IMR-90 (cell line): ENCODE results near the gene ZNF773. TPM values are rescaled to one million over a fixed set of nuclear protein-coding genes. Genes with fewer than 3 reads are reported as not detected.
"Not testable (repeated sequence)": the region's sequence is repeated elsewhere in the genome, so short reads cannot be mapped to it uniquely, and the experiment has no call there.

Source experiments
- ATAC-seq: fragments of 200-7000 bp; cut with Tn5 transposase; 2 replicates; pipeline ENCODE4 v1.9.1; 2020; ENCODE audit warnings: low read depth, mild to moderate bottlenecking, moderate library complexity
- BruUV-seq: library from RNA; stranded (reverse); fragments of 400-500 nt; replicated peaks from 2 replicates; lab custom pipeline; 2021; lab: Mats Ljungman, UMichigan
- CTCF ChIA-PET: fragments of 300-600 bp; formaldehyde crosslinking; extraction: SDS; loops from one replicate; lab custom pipeline; 2021; ENCODE audit warnings: antibody characterized with exemption; lab: Yijun Ruan, JAX
- POLR2A ChIA-PET: fragments of 300-600 bp; sonication (Branson Sonifier 250); formaldehyde crosslinking; loops from one replicate; lab custom pipeline; 2022; ENCODE audit warnings: antibody characterized with exemption; ENCODE audit not compliant: unreplicated experiment; lab: Charles Lee
- DNase-seq: peaks from one replicate; pipeline ENCODE4 v3.0.0; 2013
- H2AFZ ChIP-seq: replicated peaks from 2 replicates; pipeline ENCODE3; 2013; ENCODE audit warnings: low read length, mild to moderate bottlenecking; ENCODE audit not compliant: poor library complexity
- H2AK5ac ChIP-seq: 2 replicates; pipeline ENCODE4 v1.6.1; 2013; ENCODE audit warnings: low read depth, low read length, inconsistent platforms
- H2AK9ac ChIP-seq: replicated peaks from 2 replicates; pipeline ENCODE3; 2013; ENCODE audit warnings: mild to moderate bottlenecking, low read depth, low read length, moderate library complexity; ENCODE audit not compliant: poor library complexity
- H2BK120ac ChIP-seq: 2 replicates; pipeline ENCODE4 v1.6.1; 2013; ENCODE audit warnings: low read depth, low read length, inconsistent platforms
- H2BK15ac ChIP-seq: 3 replicates; pipeline ENCODE4 v1.6.1; 2013; ENCODE audit warnings: low read depth, low read length, inconsistent platforms
- H2BK20ac ChIP-seq: 2 replicates; pipeline ENCODE4 v1.6.1; 2013; ENCODE audit warnings: low read depth, mild to moderate bottlenecking, inconsistent platforms, low read length, moderate library complexity
- H2BK5ac ChIP-seq: 2 replicates; pipeline ENCODE4 v1.6.1; 2013; ENCODE audit warnings: mild to moderate bottlenecking, low read depth, low read length, inconsistent platforms; ENCODE audit not compliant: poor library complexity, severe bottlenecking
- H3K14ac ChIP-seq: replicated peaks from 2 replicates; pipeline ENCODE4 v1.6.1; 2013; ENCODE audit warnings: low read depth, low read length, inconsistent platforms
- H3K18ac ChIP-seq: 2 replicates; pipeline ENCODE4 v1.6.1; 2013; ENCODE audit warnings: low read depth, low read length, control low read depth
- H3K23ac ChIP-seq: 2 replicates; pipeline ENCODE4 v1.6.1; 2013; ENCODE audit warnings: low read depth, low read length, inconsistent platforms
- H3K27ac ChIP-seq: 2 replicates; pipeline ENCODE4 v1.5.1; 2013; ENCODE audit warnings: mild to moderate bottlenecking, control low read depth, low read length; ENCODE audit not compliant: insufficient read depth
- H3K27me3 ChIP-seq: 2 replicates; pipeline ENCODE4 v1.6.1; 2013; ENCODE audit warnings: low read length; ENCODE audit not compliant: control insufficient read depth, insufficient read depth
- H3K36me3 ChIP-seq: 2 replicates; pipeline ENCODE4 v1.6.1; 2013; ENCODE audit warnings: low read length, mixed read lengths; ENCODE audit not compliant: control insufficient read depth, insufficient read depth
- H3K4ac ChIP-seq: 2 replicates; pipeline ENCODE4 v1.6.1; 2013; ENCODE audit warnings: low read depth, low read length, inconsistent platforms
- H3K4me1 ChIP-seq: 2 replicates; pipeline ENCODE4 v1.6.1; 2013; ENCODE audit warnings: low read length, mixed read lengths; ENCODE audit not compliant: control insufficient read depth, insufficient read depth
- H3K4me2 ChIP-seq: 2 replicates; pipeline ENCODE4 v1.6.1; 2013; ENCODE audit warnings: low read depth, mild to moderate bottlenecking, control low read depth, low read length, moderate library complexity
- H3K4me3 ChIP-seq: 2 replicates; pipeline ENCODE4 v1.5.1; 2013; ENCODE audit warnings: low read depth, mild to moderate bottlenecking, control low read depth, low read length, moderate library complexity; ENCODE audit not compliant: insufficient read depth
- H3K56ac ChIP-seq: 2 replicates; pipeline ENCODE4 v1.6.1; 2013; ENCODE audit warnings: low read length, inconsistent platforms; ENCODE audit not compliant: insufficient read depth; ENCODE audit errors: extremely low read depth
- H3K79me1 ChIP-seq, 2 experiments: 2 replicates each; pipeline ENCODE4 v1.6.1; 2013; ENCODE audit warnings: low read length in 2 of 2, inconsistent platforms in 1 of 2, low read depth in 1 of 2
- H3K9ac ChIP-seq: 2 replicates; pipeline ENCODE4 v1.6.1; 2013; ENCODE audit warnings: low read depth, low read length, control low read depth
- H3K9me1 ChIP-seq: 2 replicates; pipeline ENCODE4 v1.6.1; 2013; ENCODE audit warnings: low read length, inconsistent platforms; ENCODE audit not compliant: insufficient read depth
- H3K9me3 ChIP-seq: 2 replicates; pipeline ENCODE4 v1.6.1; 2013; ENCODE audit warnings: low read length; ENCODE audit not compliant: control insufficient read depth, insufficient read depth
- H4K20me1 ChIP-seq: 2 replicates; pipeline ENCODE4 v1.6.1; 2013; ENCODE audit warnings: low read length, inconsistent platforms; ENCODE audit not compliant: insufficient read depth
- H4K5ac ChIP-seq: 2 replicates; pipeline ENCODE4 v1.6.1; 2013; ENCODE audit warnings: mild to moderate bottlenecking, low read depth, low read length, control low read depth
- H4K8ac ChIP-seq, 2 experiments: 2 replicates each; pipeline ENCODE4 v1.6.1; 2013; ENCODE audit warnings: low read depth in 2 of 2, low read length in 2 of 2, control low read depth in 1 of 2, inconsistent platforms in 1 of 2
- H4K91ac ChIP-seq: 2 replicates; pipeline ENCODE4 v1.6.1; 2013; ENCODE audit warnings: low read depth, low read length, inconsistent platforms; ENCODE audit not compliant: insufficient read depth
- WGBS, 2 experiments: methylation state at CpG; one replicate each; pipeline versions ENCODE4 v1.1.5 to v1.1.7; 2013; ENCODE audit warnings: missing lambda C conversion rate in 2 of 2; ENCODE audit not compliant: insufficient read length in 1 of 2; ENCODE audit errors: extremely low coverage in 2 of 2; 5-methylcytosine and 5-hydroxymethylcytosine counted together
- dilution Hi-C: fragments of 300-500 bp; cut with HindIII; formaldehyde crosslinking; loops from one replicate; pipeline ENCODE4 v1.14.3; 2018; ENCODE audit warnings: low sequenced_read_pairs; ENCODE audit not compliant: unreplicated experiment
- in situ Hi-C: fragments of 300-500 bp; cut with MboI; formaldehyde crosslinking; loops from 3 replicates; pipeline ENCODE4 v1.14.3; 2019; ENCODE audit warnings: low sequenced_read_pairs, inconsistent platforms, mixed read lengths
- intact Hi-C: fragments of 100-400 bp; cut with micrococcal nuclease; formaldehyde crosslinking; loops from 2 replicates; pipeline ENCODE4 v1.10.0; 2022
- polyA plus RNA-seq, 3 experiments: library from polyadenylated mRNA; depleted of rRNA; stranded (reverse); fragments of >200 nt; gene quantifications; 2 replicates each; pipeline ENCODE4 v1.2.3, GENCODE V29; 2012; ENCODE audit warnings: low replicate concordance in 1 of 3
- total RNA-seq: library from RNA; depleted of rRNA; stranded (reverse); fragments of >200 nt; gene quantifications from 2 replicates; pipeline ENCODE4 v1.2.3, GENCODE V29; 2012

The ZNF773 gene
- total and polyA plus RNA-seq, 2 of the 4 experiments (the other 2 are of a cell fraction): 5.5 to 13.3 TPM

- H2BK120ac ChIP-seq, H4K20me1 ChIP-seq, H3K9me1 ChIP-seq, H2BK5ac ChIP-seq, dilution Hi-C loops, intact Hi-C loops, in situ Hi-C loops, H3K4me1 ChIP-seq, H2BK20ac ChIP-seq, BruUV-seq, H3K27me3 ChIP-seq, POLR2A ChIA-PET, H3K9me3 ChIP-seq, H3K23ac ChIP-seq, CTCF ChIA-PET: not testable (repeated sequence)
- H3K4me3 ChIP-seq: peak within 1 kb of the TSS; percentile 64
- WGBS, 2 experiments: 3% methylated on average over 8 of the region's 69 CpGs; no CpG with 5 or more reads in 1 of the 2 experiments
- peak within 1 kb of the TSS; percentile 88 for H4K5ac ChIP-seq
- H2AFZ ChIP-seq: peak within 1 kb of the TSS; percentile 96
- peak within 1 kb of the TSS; percentile 10; the same call in 1 of the 2 replicates for H3K56ac ChIP-seq
- 0 out of 3 replicates have a peak within 1 kb of the TSS, but pooled peaks have one; percentile 63 for H2BK15ac ChIP-seq
- H3K27ac ChIP-seq: peak within 1 kb of the TSS; percentile 79
- H3K4ac ChIP-seq: peak within 1 kb of the TSS; percentile 29
- DNase-seq (peak; percentile 84), ATAC-seq (peak; percentile 98)
- peaks cover 19% of the 10 kb centered on the region for H3K36me3 ChIP-seq
- H3K14ac ChIP-seq: peak within 1 kb of the TSS; percentile 67; the same call in 1 of the 2 replicates
- H2AK9ac ChIP-seq: peak within 1 kb of the TSS; percentile 89
- peak within 1 kb of the TSS; percentile 70 for H4K91ac ChIP-seq
- H3K79me1 ChIP-seq: peaks cover 12 to 18% of the 10 kb centered on the region in 2 experiments
- H3K9ac ChIP-seq: peak within 1 kb of the TSS; percentile 85
- H4K8ac ChIP-seq: peak within 1 kb of the TSS; percentile 80 to 89; a peak in 3 of 4 replicates
- H3K18ac ChIP-seq: peak within 1 kb of the TSS; percentile 94; the same call in 1 of the 2 replicates
- peak within 1 kb of the TSS; percentile 99 for H3K4me2 ChIP-seq
- peak within 1 kb of the TSS; percentile 11; the same call in 1 of the 2 replicates for H2AK5ac ChIP-seq
Observed at GRCh38 chr19:57487477-57488298, 12.1 kb upstream of the ZNF773 start, which contains the start of gene ZNF419. Gene ZNF419 (plus strand): TSS chr19:57487750. CDS start chr19:57487951, 201 bp downstream.

GRCh38 chr19:57488299-57488644 lies 11.5 kb upstream of the ZNF773 start:
- H4K5ac ChIP-seq: peak overlapping the region; percentile 88
- BruUV-seq, in situ Hi-C loops, H2BK20ac ChIP-seq, H4K20me1 ChIP-seq, POLR2A ChIA-PET, H3K9me3 ChIP-seq, H2BK5ac ChIP-seq, H3K9me1 ChIP-seq, H3K23ac ChIP-seq, H3K4me1 ChIP-seq, intact Hi-C loops, CTCF ChIA-PET, H3K27me3 ChIP-seq, dilution Hi-C loops, H2BK120ac ChIP-seq: not testable (repeated sequence)
- ATAC-seq (peak; percentile 22; the same call in 1 of the 2 replicates), DNase-seq (peak; percentile 29)
- H3K18ac ChIP-seq: peak overlapping the region; percentile 94; the same call in 1 of the 2 replicates
- H3K27ac ChIP-seq: peak overlapping the region; percentile 79; the same call in 1 of the 2 replicates
- H2AK5ac ChIP-seq: peak overlapping the region; percentile 11; the same call in 1 of the 2 replicates
- H3K9ac ChIP-seq: peak overlapping the region; percentile 85
- peak overlapping the region; percentile 29 for H3K4ac ChIP-seq
- WGBS, 2 experiments: no CpG with 5 or more reads among the region's 1 CpG
- H3K79me1 ChIP-seq: peaks cover 12 to 18% of the 10 kb centered on the region in 2 experiments
- peak overlapping the region; percentile 52 for H3K4me3 ChIP-seq
- peak overlapping the region; percentile 80 to 89; a peak in 3 of 4 replicates for H4K8ac ChIP-seq
- peak overlapping the region; percentile 89 for H2AK9ac ChIP-seq
- H2AFZ ChIP-seq: peak overlapping the region; percentile 40
- H3K14ac ChIP-seq: peak overlapping the region; percentile 67; the same call in 1 of the 2 replicates
- H3K36me3 ChIP-seq: peaks cover 25% of the 10 kb centered on the region
- peak overlapping the region; percentile 99 for H3K4me2 ChIP-seq
- 0 out of 3 replicates have a peak overlapping the region, but pooled peaks have one; percentile 63 for H2BK15ac ChIP-seq
- H4K91ac ChIP-seq: peak overlapping the region; percentile 70
- peak overlapping the region; percentile 10; the same call in 1 of the 2 replicates for H3K56ac ChIP-seq
